Activated CD8-positive, alpha-beta memory T cell treated with anti-CD3 and anti-CD28 coated beads, Interleukin-2, amount 50 U/mL, for 48 hours (primary cell): ENCODE results near the gene OCRL.

ENCODE experiments used
- DNase-seq: peaks from one replicate; pipeline ENCODE4 v3.0.0-alpha.2; 2020

The OCRL gene

DNA sequence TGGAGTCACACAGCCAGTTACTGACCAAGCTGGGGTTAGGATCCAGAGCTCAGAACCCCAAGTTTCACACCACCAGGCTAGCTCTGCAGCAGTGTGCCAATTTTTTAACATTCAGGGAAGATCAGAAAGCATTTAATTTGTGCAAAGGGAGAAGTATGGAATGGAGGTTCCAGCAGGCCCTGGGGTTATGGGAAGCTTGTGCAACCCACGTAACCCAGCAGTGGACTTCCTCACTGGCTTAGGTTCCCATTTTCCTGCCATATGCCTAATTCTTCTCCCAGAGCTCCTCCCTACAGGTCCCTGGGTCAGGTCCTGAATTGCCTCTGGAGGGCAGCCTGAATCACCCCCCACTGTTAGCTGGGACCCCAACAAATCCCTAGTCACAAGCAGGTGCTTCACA, 100.7 kb downstream of the OCRL start:
- DNase-seq: no peak

GRCh38 chrX:129641469-129641868, 101.4 kb downstream of the OCRL start:
- DNase-seq: no peak

GRCh38 chrX:129641941-129642340, 101.9 kb downstream of the OCRL start:
- DNase-seq: no peak
